ENCODE data around the gene PIEZO1.

DNA sequence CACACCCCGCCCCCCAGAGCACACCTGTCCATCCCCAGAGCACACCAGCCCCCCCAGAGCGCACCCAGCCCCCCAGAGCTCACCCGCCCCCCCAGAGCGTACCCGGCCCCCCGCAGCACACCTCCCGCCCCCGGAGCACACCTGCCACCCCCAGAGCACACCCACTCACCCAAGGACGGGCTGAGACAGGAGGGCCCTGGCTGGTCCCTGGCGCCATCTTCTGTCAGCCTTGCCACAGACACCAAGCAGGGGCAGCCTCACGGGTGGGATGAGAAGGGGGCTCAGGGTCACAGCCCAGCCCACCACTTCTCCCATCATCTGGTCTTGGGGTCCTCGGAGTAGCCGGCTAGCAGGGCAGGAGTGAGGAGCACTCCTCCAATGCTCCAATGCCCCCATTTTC is 31.8 kb downstream of the PIEZO1 start:
- TF ChIP-seq CTCF (conservative IDR thresholded peaks at IDR 0.05; ENCODE audit: low read depth in 2 of 2) = peak in 1 of 2 experiments; percentile 64; a peak in 2 of 4 replicates
- TF ChIP-seq EZH2 (IDR thresholded peaks at IDR 0.05; ENCODE audit: low read depth, unreplicated experiment) = no peak
- no peak for TF ChIP-seq NANOG (IDR thresholded peaks at IDR 0.05; ENCODE audit: borderline replicate concordance)

Measured in GM23338 (cell line).